ENCODE measurements around the gene SORT1. TPM values are rescaled to one million over a fixed set of nuclear protein-coding genes. Genes with fewer than 3 reads are reported as not detected.

Gene SORT1
- total and polyA plus RNA-seq, 2 of the 13 experiments (the other 11 are each of a cell fraction or from before 2014, with no cell fraction given) = 32.4 to 93.0 TPM

DNA sequence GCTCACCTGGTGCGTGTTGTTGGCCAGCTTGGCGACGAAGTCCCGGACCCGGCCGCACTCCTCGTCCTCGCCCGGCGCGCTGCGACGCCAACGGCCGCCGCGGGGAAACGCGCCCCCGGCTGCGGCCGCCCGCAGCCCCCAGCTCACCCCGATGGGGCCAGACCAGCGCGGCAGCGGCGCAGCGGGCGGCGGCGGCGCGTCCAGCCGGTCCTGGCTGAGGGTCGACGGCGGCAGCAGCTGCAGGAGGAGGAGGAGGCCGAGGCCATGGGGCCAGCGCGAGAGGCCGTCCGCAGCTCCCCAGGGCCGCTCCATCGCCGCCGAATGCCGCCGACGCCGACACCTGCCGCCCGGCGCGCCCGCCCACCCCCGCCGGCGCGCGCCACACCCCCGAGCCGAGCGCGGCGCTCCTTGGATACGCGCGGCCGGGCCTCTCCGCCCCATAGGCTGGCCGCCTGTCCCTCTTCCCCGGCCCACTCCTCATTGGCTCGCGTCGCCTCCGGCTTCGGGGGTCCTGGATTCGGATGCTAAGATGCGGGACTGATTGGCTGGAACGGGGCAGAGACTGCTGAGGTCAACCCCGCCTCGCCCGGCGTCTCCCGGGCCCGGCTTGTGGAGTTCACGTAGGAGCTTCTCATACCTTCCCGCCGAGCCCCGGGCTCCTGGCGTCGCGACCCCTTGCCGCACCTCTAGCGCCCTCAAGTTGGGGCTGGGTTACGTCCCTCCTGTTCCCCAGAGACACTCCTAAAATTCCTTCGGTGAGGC is at the start of gene SORT1 (continued):
- TF ChIP-seq, protein P1, sequence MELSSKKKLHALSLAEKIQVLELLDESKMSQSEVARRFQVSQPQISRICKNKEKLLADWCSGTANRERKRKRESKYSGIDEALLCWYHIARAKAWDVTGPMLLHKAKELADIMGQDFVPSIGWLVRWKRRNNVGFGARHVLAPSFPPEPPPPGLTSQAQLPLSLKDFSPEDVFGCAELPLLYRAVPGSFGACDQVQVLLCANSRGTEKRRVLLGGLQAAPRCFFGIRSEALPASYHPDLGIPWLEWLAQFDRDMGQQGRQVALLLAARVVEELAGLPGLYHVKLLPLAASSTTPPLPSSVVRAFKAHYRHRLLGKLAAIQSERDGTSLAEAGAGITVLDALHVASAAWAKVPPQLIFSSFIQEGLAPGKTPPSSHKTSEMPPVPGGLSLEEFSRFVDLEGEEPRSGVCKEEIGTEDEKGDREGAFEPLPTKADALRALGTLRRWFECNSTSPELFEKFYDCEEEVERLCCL (CRISPR knock-in tag; IDR thresholded peaks at IDR 0.05; ENCODE audit: borderline replicate concordance) = no peak
- TF ChIP-seq, protein P2, sequence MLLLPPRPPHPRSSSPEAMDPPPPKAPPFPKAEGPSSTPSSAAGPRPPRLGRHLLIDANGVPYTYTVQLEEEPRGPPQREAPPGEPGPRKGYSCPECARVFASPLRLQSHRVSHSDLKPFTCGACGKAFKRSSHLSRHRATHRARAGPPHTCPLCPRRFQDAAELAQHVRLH (CRISPR knock-in tag; IDR thresholded peaks at IDR 0.05; ENCODE audit: borderline replicate concordance, low read depth) = 0 out of 2 replicates have a peak, but pooled peaks have one; percentile 14
- TF ChIP-seq ZC3H13 (CRISPR knock-in tag; IDR thresholded peaks at IDR 0.05) (no peak), ZNF207 (IDR thresholded peaks at IDR 0.05; ENCODE audit: borderline replicate concordance) (no peak), ARNTL (CRISPR knock-in tag; IDR thresholded peaks at IDR 0.05) (no peak), ZNF274 (CRISPR knock-in tag; IDR thresholded peaks at IDR 0.05) (0 out of 2 replicates have a peak, but pooled peaks have one; percentile 38), ZNF24 (IDR thresholded peaks at IDR 0.05) (no peak), NFATC3 (CRISPR knock-in tag; IDR thresholded peaks at IDR 0.05) (peak; percentile 65; the same call in 1 of the 2 replicates), RFX1 (IDR thresholded peaks at IDR 0.05) (no peak), JUNB (CRISPR knock-in tag; IDR thresholded peaks at IDR 0.05; ENCODE audit: borderline replicate concordance) (no peak), ZSCAN12 (CRISPR knock-in tag; IDR thresholded peaks at IDR 0.05) (no peak), ERF (CRISPR knock-in tag; IDR thresholded peaks at IDR 0.05) (0 out of 2 replicates have a peak, but pooled peaks have one; percentile 26), HOXA9 (CRISPR knock-in tag; IDR thresholded peaks at IDR 0.05; ENCODE audit: borderline replicate concordance) (no peak), ZNF460 (CRISPR knock-in tag; IDR thresholded peaks at IDR 0.05; ENCODE audit: borderline replicate concordance) (no peak), EEA1 (CRISPR knock-in tag; IDR thresholded peaks at IDR 0.05; ENCODE audit: borderline replicate concordance) (no peak), RNF2 (conservative IDR thresholded peaks at IDR 0.05; ENCODE audit: low read depth) (no peak), TBX2 (CRISPR knock-in tag; IDR thresholded peaks at IDR 0.05; ENCODE audit: borderline replicate concordance) (peak; percentile 66), ZNF777 (CRISPR knock-in tag; IDR thresholded peaks at IDR 0.05) (peak; percentile 64), PRPF4 (IDR thresholded peaks at IDR 0.05; ENCODE audit: low read depth, low read length, poor library complexity, severe bottlenecking) (no peak), BHLHE40 (IDR thresholded peaks at IDR 0.05; ENCODE audit: low read length) (no peak), HNRNPH1 (optimal IDR thresholded peaks at IDR 0.05; ENCODE audit: low read depth, low read length) (no peak), ZFY (CRISPR knock-in tag; IDR thresholded peaks at IDR 0.05) (peak; percentile 68), ZSCAN31 (CRISPR knock-in tag; IDR thresholded peaks at IDR 0.05; ENCODE audit: low read depth) (no peak), ZNF17 (CRISPR knock-in tag; IDR thresholded peaks at IDR 0.05) (no peak), ZBTB7B (CRISPR knock-in tag; IDR thresholded peaks at IDR 0.05) (peak; percentile 86), TGIF2 (CRISPR knock-in tag; IDR thresholded peaks at IDR 0.05) (peak; percentile 47; the same call in 1 of the 2 replicates)
- TF ChIP-seq, protein P3, sequence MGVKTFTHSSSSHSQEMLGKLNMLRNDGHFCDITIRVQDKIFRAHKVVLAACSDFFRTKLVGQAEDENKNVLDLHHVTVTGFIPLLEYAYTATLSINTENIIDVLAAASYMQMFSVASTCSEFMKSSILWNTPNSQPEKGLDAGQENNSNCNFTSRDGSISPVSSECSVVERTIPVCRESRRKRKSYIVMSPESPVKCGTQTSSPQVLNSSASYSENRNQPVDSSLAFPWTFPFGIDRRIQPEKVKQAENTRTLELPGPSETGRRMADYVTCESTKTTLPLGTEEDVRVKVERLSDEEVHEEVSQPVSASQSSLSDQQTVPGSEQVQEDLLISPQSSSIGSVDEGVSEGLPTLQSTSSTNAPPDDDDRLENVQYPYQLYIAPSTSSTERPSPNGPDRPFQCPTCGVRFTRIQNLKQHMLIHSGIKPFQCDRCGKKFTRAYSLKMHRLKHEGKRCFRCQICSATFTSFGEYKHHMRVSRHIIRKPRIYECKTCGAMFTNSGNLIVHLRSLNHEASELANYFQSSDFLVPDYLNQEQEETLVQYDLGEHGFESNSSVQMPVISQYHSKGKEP (CRISPR knock-in tag; IDR thresholded peaks at IDR 0.05) = no peak
- TF ChIP-seq, protein P4, sequence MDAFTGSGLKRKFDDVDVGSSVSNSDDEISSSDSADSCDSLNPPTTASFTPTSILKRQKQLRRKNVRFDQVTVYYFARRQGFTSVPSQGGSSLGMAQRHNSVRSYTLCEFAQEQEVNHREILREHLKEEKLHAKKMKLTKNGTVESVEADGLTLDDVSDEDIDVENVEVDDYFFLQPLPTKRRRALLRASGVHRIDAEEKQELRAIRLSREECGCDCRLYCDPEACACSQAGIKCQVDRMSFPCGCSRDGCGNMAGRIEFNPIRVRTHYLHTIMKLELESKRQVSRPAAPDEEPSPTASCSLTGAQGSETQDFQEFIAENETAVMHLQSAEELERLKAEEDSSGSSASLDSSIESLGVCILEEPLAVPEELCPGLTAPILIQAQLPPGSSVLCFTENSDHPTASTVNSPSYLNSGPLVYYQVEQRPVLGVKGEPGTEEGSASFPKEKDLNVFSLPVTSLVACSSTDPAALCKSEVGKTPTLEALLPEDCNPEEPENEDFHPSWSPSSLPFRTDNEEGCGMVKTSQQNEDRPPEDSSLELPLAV (CRISPR knock-in tag; conservative IDR thresholded peaks at IDR 0.05; ENCODE audit: low read depth) = no peak
